PC-9 (cell line): ENCODE measurements around the gene ADGRF1. TPM values are rescaled to one million over a fixed set of nuclear protein-coding genes. Genes with fewer than 3 reads are reported as not detected.

ENCODE experiments used
- BruUV-seq: library from RNA; stranded (reverse); fragments of 400-500 nt; replicated peaks from 2 replicates; lab custom pipeline; 2021; lab: Mats Ljungman, UMichigan
- CTCF ChIA-PET: fragments of 300-600 bp; sonication (Branson Sonifier 250); formaldehyde crosslinking; loops from one replicate; lab custom pipeline; 2022; ENCODE audit warnings: antibody characterized with exemption; lab: Charles Lee
- POLR2A ChIA-PET: fragments of 300-600 bp; sonication (Branson Sonifier 250); formaldehyde crosslinking; loops from one replicate; lab custom pipeline; 2022; ENCODE audit warnings: antibody characterized with exemption; ENCODE audit not compliant: unreplicated experiment; lab: Charles Lee
- DNase-seq, 2 experiments: peaks; one replicate each; pipeline versions ENCODE4 v3.0.0 to v3.0.0-alpha.2; 2015 to 2022; ENCODE audit warnings: mixed read lengths in 1 of 2
- H2AFZ ChIP-seq: fragments of 200-600 bp; sonication (generic); 2 replicates; pipeline ENCODE4 v1.8.1; 2017; ENCODE audit warnings: antibody characterized with exemption
- H3F3A ChIP-seq: fragments of 200-600 bp; sonication (generic); 2 replicates; pipeline ENCODE4 v1.8.1; 2017; ENCODE audit warnings: antibody characterized with exemption, mild to moderate bottlenecking, low read depth; ENCODE audit not compliant: insufficient read depth
- H3K27ac ChIP-seq: fragments of 200-600 bp; sonication (generic); 2 replicates; pipeline ENCODE4 v1.6.1; 2016; ENCODE audit warnings: mixed run types
- H3K27me3 ChIP-seq: fragments of 200-600 bp; sonication (generic); 2 replicates; pipeline ENCODE4 v1.6.1; 2016; ENCODE audit warnings: low read depth, mixed run types; ENCODE audit not compliant: insufficient read depth
- H3K36me3 ChIP-seq: fragments of 200-600 bp; sonication (generic); 2 replicates; pipeline ENCODE4 v1.6.1; 2016; ENCODE audit warnings: low read depth, mixed run types
- H3K4me1 ChIP-seq: fragments of 200-600 bp; sonication (generic); replicated peaks from 2 replicates; pipeline ENCODE4 v1.6.1; 2016; ENCODE audit warnings: mixed run types; ENCODE audit not compliant: insufficient read depth
- H3K4me2 ChIP-seq: fragments of 200-600 bp; sonication (generic); 2 replicates; pipeline ENCODE4 v1.6.1; 2017; ENCODE audit warnings: mixed run types
- H3K4me3 ChIP-seq: fragments of 200-600 bp; sonication (generic); 2 replicates; pipeline ENCODE4 v1.6.1; 2016; ENCODE audit warnings: mixed run types
- H3K79me2 ChIP-seq: fragments of 200-600 bp; sonication (generic); 2 replicates; pipeline ENCODE4 v1.6.1; 2017; ENCODE audit warnings: low read depth, mixed run types
- H3K9me2 ChIP-seq: fragments of 200-600 bp; sonication (generic); 2 replicates; pipeline ENCODE4 v1.8.1; 2017; ENCODE audit warnings: mild to moderate bottlenecking; ENCODE audit not compliant: insufficient read depth
- H3K9me3 ChIP-seq: fragments of 200-600 bp; sonication (generic); 2 replicates; pipeline ENCODE4 v1.8.1; 2016; ENCODE audit warnings: low read depth; ENCODE audit not compliant: insufficient read depth
- H4K20me1 ChIP-seq: fragments of 200-600 bp; sonication (generic); 2 replicates; pipeline ENCODE4 v1.8.1; 2017; ENCODE audit not compliant: insufficient read depth
- CTCF ChIP-seq: fragments of 200-600 bp; sonication (generic); conservative IDR thresholded peaks from 2 replicates; pipeline ENCODE4 v1.6.1; 2017; ENCODE audit warnings: mixed run types, antibody characterized with exemption, mild to moderate bottlenecking, moderate library complexity
- EZH2 ChIP-seq: fragments of 200-600 bp; sonication (generic); IDR thresholded peaks from 2 replicates; pipeline ENCODE4 v1.8.0; 2017; ENCODE audit warnings: antibody characterized with exemption, low read depth
- intact Hi-C: fragments of 100-400 bp; cut with micrococcal nuclease; formaldehyde crosslinking; loops from one replicate; pipeline ENCODE4 v1.10.0; 2022; ENCODE audit not compliant: unreplicated experiment
- total RNA-seq: library from RNA; stranded (reverse); gene quantifications from 2 replicates; pipeline ENCODE4 v1.2.3, GENCODE V29; 2021

The ADGRF1 gene
- total RNA-seq, 1 experiment from 2014 or later, result 162 TPM

GRCh38 chr6:47080083-47080596 lies 38.0 kb upstream of the ADGRF1 start:
- no TSS peak for BruUV-seq
- CTCF ChIA-PET, result interaction anchor here (0.6 kb wide), 1 partner anchor 23 kb away, joined by 19 read pairs; no protein-coding TSS in a partner anchor
- Histone ChIP-seq H3K4me2 (no peak overlapping the region), H4K20me1 (no peaks in the 10 kb centered on the region), H3K27ac (no peak overlapping the region), H3F3A (peaks cover 12% of the 10 kb centered on the region; the same call in 1 of the 2 replicates), H3K4me3 (no peak overlapping the region), H3K79me2 (no peaks in the 10 kb centered on the region), H2AFZ (no peak overlapping the region), H3K36me3 (no peaks in the 10 kb centered on the region), H3K9me3 (peaks cover 4% of the 10 kb centered on the region; the same call in 1 of the 2 replicates), H3K4me1 (peaks cover 12% of the 10 kb centered on the region), H3K9me2 (no peaks in the 10 kb centered on the region), H3K27me3 (no peaks in the 10 kb centered on the region)
- DNase-seq, result no peak
- no peak for TF ChIP-seq CTCF
- no peak for TF ChIP-seq EZH2
- POLR2A ChIA-PET, result no interaction called here
- intact Hi-C loops, result no loop called here

GRCh38 chr6:47079638-47080037 lies 37.5 kb upstream of the ADGRF1 start:
- no peak for DNase-seq
- no peak for TF ChIP-seq EZH2
- TF ChIP-seq CTCF, result 0 out of 2 replicates have a peak, but pooled peaks have one; percentile 20
- Histone ChIP-seq H3K36me3 (no peaks in the 10 kb centered on the region), H3K79me2 (no peaks in the 10 kb centered on the region), H3K4me3 (no peak overlapping the region), H3F3A (peaks cover 12% of the 10 kb centered on the region; the same call in 1 of the 2 replicates), H3K9me3 (no peaks in the 10 kb centered on the region; the same call in 1 of the 2 replicates), H4K20me1 (no peaks in the 10 kb centered on the region), H3K9me2 (no peaks in the 10 kb centered on the region), H3K27ac (no peak overlapping the region), H3K4me2 (no peak overlapping the region), H3K4me1 (peaks cover 12% of the 10 kb centered on the region), H2AFZ (no peak overlapping the region), H3K27me3 (no peaks in the 10 kb centered on the region)
- intact Hi-C loops, result no loop called here
- ChIA-PET POLR2A (no interaction called here), CTCF (no interaction called here)
- no TSS peak for BruUV-seq

GRCh38 chr6:47078991-47079390 lies 36.9 kb upstream of the ADGRF1 start:
- POLR2A ChIA-PET, result no interaction called here
- intact Hi-C loops, result no loop called here
- H3K27ac ChIP-seq, result no peak overlapping the region
- CTCF ChIA-PET, result interaction anchor here (0.6 kb wide), 1 partner anchor 13 kb away, joined by 3 read pairs; no protein-coding TSS in a partner anchor
- no peaks in the 10 kb centered on the region; the same call in 1 of the 2 replicates for H3K9me3 ChIP-seq
- H3K9me2 ChIP-seq, result no peaks in the 10 kb centered on the region
- H3K27me3 ChIP-seq, result no peaks in the 10 kb centered on the region
- no peaks in the 10 kb centered on the region for H3K79me2 ChIP-seq
- H3K4me2 ChIP-seq, result no peak overlapping the region
- H3F3A ChIP-seq, result peaks cover 8% of the 10 kb centered on the region; the same call in 1 of the 2 replicates
- no peaks in the 10 kb centered on the region for H4K20me1 ChIP-seq
- H3K4me1 ChIP-seq, result peaks cover 11% of the 10 kb centered on the region
- no peak for DNase-seq
- H2AFZ ChIP-seq, result no peak overlapping the region
- BruUV-seq, result no TSS peak
- H3K4me3 ChIP-seq, result no peak overlapping the region
- TF ChIP-seq CTCF, result no peak
- no peak for TF ChIP-seq EZH2
- H3K36me3 ChIP-seq, result no peaks in the 10 kb centered on the region
